K562 (cell line): ENCODE measurements around the gene VSTM5. TPM values are rescaled to one million over a fixed set of nuclear protein-coding genes. Genes with fewer than 3 reads are reported as not detected.

Experiments
- ATAC-seq: fragments of 200-7000 bp; cut with Tn5 transposase; 3 replicates; pipeline ENCODE4 v1.9.1; 2020; ENCODE audit warnings: moderate library complexity
- BruUV-seq: library from RNA; stranded (reverse); fragments of 400-500 nt; replicated peaks from 2 replicates; lab custom pipeline; 2021; lab: Mats Ljungman, UMichigan
- CTCF ChIA-PET: fragments of 300-600 bp; formaldehyde crosslinking; extraction: SDS; loops from one replicate; lab custom pipeline; 2021; ENCODE audit warnings: low intra/inter-chr PET ratio; lab: Yijun Ruan, JAX
- POLR2A ChIA-PET: fragments of 300-600, 350-650 bp; sonication (Branson Sonifier 250); formaldehyde crosslinking; extraction: SDS; loops from one replicate; lab custom pipeline; 2021; ENCODE audit warnings: antibody characterized with exemption, inconsistent platforms; lab: Yijun Ruan, JAX
- DNase-seq, 4 experiments: peaks; one replicate each; pipeline versions ENCODE4 v3.0.0 to v3.0.0-alpha.2; 2011 to 2018; ENCODE audit warnings: low spot score in 3 of 4, mixed read lengths in 3 of 4; ENCODE audit errors: extremely low read depth in 1 of 4
- FAIRE-seq: peaks from 2 replicates; lab custom pipeline; 2011; peaks lifted over from hg19 to GRCh38; lab: Jason Lieb, UNC
- H2AFZ ChIP-seq: 2 replicates; pipeline ENCODE4 v1.6.0; 2011; ENCODE audit warnings: low read depth, low read length, control low read depth, inconsistent platforms
- H3K27ac ChIP-seq: fragments of 200-600 bp; 3 replicates; pipeline ENCODE4 v1.8.0; 2011; ENCODE audit warnings: low read depth, mild to moderate bottlenecking, control low read depth, inconsistent platforms, low read length, moderate library complexity, mixed read lengths; ENCODE audit errors: extremely low read depth
- H3K27me3 ChIP-seq, 2 experiments: fragments of 300-600 bp in 1 of 2; 2 replicates in 1 of 2; 3 replicates in 1 of 2; pipeline versions ENCODE4 v1.6.0 to v1.8.0; 2011; ENCODE audit warnings: inconsistent platforms in 2 of 2, low read length in 2 of 2, mild to moderate bottlenecking in 1 of 2, mixed read lengths in 1 of 2, moderate library complexity in 1 of 2; ENCODE audit not compliant: control insufficient read depth in 2 of 2, insufficient read depth in 2 of 2
- H3K36me3 ChIP-seq: fragments of 300-600 bp; 3 replicates; pipeline ENCODE4 v1.8.0; 2011; ENCODE audit warnings: mild to moderate bottlenecking, low read length, inconsistent platforms; ENCODE audit not compliant: control insufficient read depth, insufficient read depth
- H3K4me1 ChIP-seq, 2 experiments: fragments of 200-600 bp in 1 of 2; replicated peaks in 1 of 2; 2 replicates in 1 of 2; 3 replicates in 1 of 2; pipeline versions ENCODE4 v1.5.1 to v1.8.0; 2011; ENCODE audit warnings: inconsistent platforms in 2 of 2, low read length in 2 of 2, mild to moderate bottlenecking in 1 of 2, mixed read lengths in 1 of 2, moderate library complexity in 1 of 2; ENCODE audit not compliant: control insufficient read depth in 2 of 2, insufficient read depth in 2 of 2
- H3K4me2 ChIP-seq: 2 replicates; pipeline ENCODE4 v1.6.1; 2011; ENCODE audit warnings: low read length, control low read depth, inconsistent platforms, mixed read lengths; ENCODE audit not compliant: insufficient read depth
- H3K4me3 ChIP-seq: fragments of 200-600 bp; sonication (generic), shearing (Covaris generic); 2 replicates; pipeline ENCODE4 v1.5.1; 2016; ENCODE audit warnings: control low read depth, inconsistent platforms
- H3K79me2 ChIP-seq: fragments of 200-600 bp; 3 replicates; pipeline ENCODE4 v1.8.0; 2011; ENCODE audit warnings: low read length, inconsistent platforms; ENCODE audit not compliant: control insufficient read depth, insufficient read depth
- H3K9ac ChIP-seq, 2 experiments: 2 replicates each; pipeline versions ENCODE4 v1.6.0 to v1.6.1; 2011; ENCODE audit warnings: low read depth in 2 of 2, low read length in 2 of 2, control low read depth in 1 of 2, inconsistent platforms in 1 of 2, mild to moderate bottlenecking in 1 of 2, mixed read lengths in 1 of 2; ENCODE audit not compliant: insufficient read depth in 1 of 2
- H3K9me1 ChIP-seq: one replicate; pipeline ENCODE4 v1.6.0; 2011; ENCODE audit warnings: inconsistent platforms, mild to moderate bottlenecking, low read length, moderate library complexity; ENCODE audit not compliant: control insufficient read depth, insufficient read depth
- H3K9me3 ChIP-seq: replicated peaks from 2 replicates; pipeline ENCODE4 v1.5.1; 2011; ENCODE audit warnings: low read depth, low read length, inconsistent platforms; ENCODE audit not compliant: control insufficient read depth, insufficient read depth
- H4K20me1 ChIP-seq: replicated peaks from 2 replicates; pipeline ENCODE4 v1.6.1; 2011; ENCODE audit warnings: low read length, inconsistent platforms, mixed read lengths; ENCODE audit not compliant: control insufficient read depth, insufficient read depth
- KLF16 ChIP-seq: IDR thresholded peaks from 2 replicates; pipeline ENCODE4 v1.6.1; 2016; ENCODE audit warnings: antibody characterized with exemption
- NFIC ChIP-seq: fragments of 450-650 bp; IDR thresholded peaks from 2 replicates; pipeline ENCODE4 v1.6.1; 2017; ENCODE audit warnings: mild to moderate bottlenecking, inconsistent platforms
- PHF21A ChIP-seq: fragments of 450-650 bp; IDR thresholded peaks from 2 replicates; pipeline ENCODE4 v1.6.1; 2017; ENCODE audit warnings: low read depth, borderline replicate concordance
- SMAD2 ChIP-seq: fragments of 150-350 bp; IDR thresholded peaks from 2 replicates; pipeline ENCODE4 v1.6.1; 2014; ENCODE audit warnings: low read depth, mild to moderate bottlenecking, low read length
- WGBS: fragments of 100-300 bp; shearing (Covaris generic); methylation state at CpG from one replicate; pipeline ENCODE4 v1.1.6; 2016; ENCODE audit warnings: low coverage, mixed read lengths; ENCODE audit not compliant: insufficient coverage; ENCODE audit errors: missing lambda C conversion rate; 5-methylcytosine and 5-hydroxymethylcytosine counted together
- in situ Hi-C: fragments of 300-500 bp; cut with MboI; formaldehyde crosslinking; loops from 4 replicates; pipeline ENCODE4 v1.15.0; 2018; ENCODE audit warnings: inconsistent platforms, mixed read lengths
- intact Hi-C: fragments of 100-400 bp; cut with micrococcal nuclease; formaldehyde crosslinking; loops from 2 replicates; pipeline ENCODE4 v1.14.2; 2022
- polyA plus RNA-seq, 8 experiments: library from polyadenylated mRNA; depleted of rRNA in 4 of 8; stranded (reverse) in 5 of 8; unstranded in 3 of 8; fragments of >200 nt; fragmentation: Nextera tagmentation in 2 of 8; fragmentation: Illumina TruSeq in 1 of 8; extraction: Ambion mirVana in 2 of 8; extraction: Trizol in 1 of 8; gene quantifications; 2 replicates each; pipeline versions ENCODE4 v1.2.1 to v1.2.3, GENCODE V29; 2011 to 2014; ENCODE audit warnings: inconsistent platforms in 1 of 8, missing spikeins in 1 of 8
- total RNA-seq, 7 experiments: library from RNA; depleted of rRNA in 6 of 7; stranded (reverse); fragments of >200 nt in 6 of 7; fragmentation: Illumina TruSeq in 2 of 7; extraction: Trizol in 2 of 7; gene quantifications; 2 replicates each; pipeline versions ENCODE4 v1.2.1 to v1.2.3, GENCODE V29; 2011 to 2021; ENCODE audit warnings: low replicate concordance in 1 of 7

Gene VSTM5
- total and polyA plus RNA-seq, 9 of the 15 experiments (the other 6 are each of a cell fraction or from before 2014, with no cell fraction given) = 0.01 TPM; not detected in 8

DNA sequence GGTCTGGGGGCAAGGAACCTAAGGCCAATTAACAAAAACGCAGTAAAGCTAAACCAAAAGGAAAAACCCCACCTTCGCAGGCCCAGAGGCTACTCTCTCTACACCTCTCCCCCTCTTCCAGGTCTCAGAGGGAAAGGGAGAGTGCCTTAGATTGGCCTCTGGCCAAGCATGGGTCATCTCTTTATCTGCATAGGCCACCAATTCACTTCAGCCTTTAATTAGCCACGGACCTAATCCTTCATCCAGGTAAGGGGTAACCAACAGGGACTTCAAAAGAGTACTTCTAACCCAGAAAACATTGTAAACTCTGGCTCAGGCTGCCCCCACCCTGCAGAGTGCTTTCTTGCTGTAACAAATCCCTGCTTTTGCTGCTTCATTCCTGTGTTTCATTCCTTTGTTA, 9.4 kb downstream of the VSTM5 start:
- ChIA-PET CTCF (no interaction called here), POLR2A (no interaction called here)
- no peaks in the 10 kb centered on the region; the same call in 1 of the 2 replicates for H3K9me3 ChIP-seq
- peaks cover 2% of the 10 kb centered on the region; the same call in 1 of the 2 replicates for H4K20me1 ChIP-seq
- H3K9me1 ChIP-seq = no peaks in the 10 kb centered on the region
- H3K79me2 ChIP-seq = no peaks in the 10 kb centered on the region
- H3K27me3 ChIP-seq = peaks cover 26 to 49% of the 10 kb centered on the region in 2 experiments; a peak in 4 of 5 replicates
- H3K4me1 ChIP-seq = peaks cover 3 to 5% of the 10 kb centered on the region in 2 experiments; a peak in 3 of 5 replicates
- WGBS = 0% methylated on average over 3 of the region's 3 CpGs
- BruUV-seq = no TSS peak
- ATAC-seq (no peak), FAIRE-seq (no peak), DNase-seq (no peak)
- H3K36me3 ChIP-seq = no peaks in the 10 kb centered on the region
- in situ Hi-C loops = no loop called here
- no peak overlapping the region for H3K27ac ChIP-seq
- no peak overlapping the region for H3K4me3 ChIP-seq
- no peak for TF ChIP-seq KLF16
- peak; percentile 56 for TF ChIP-seq NFIC
- no peak for TF ChIP-seq SMAD2
- intact Hi-C loops = no loop called here
- no peak overlapping the region for H3K9ac ChIP-seq
- no peak overlapping the region for H3K4me2 ChIP-seq
- H2AFZ ChIP-seq = no peak overlapping the region

DNA sequence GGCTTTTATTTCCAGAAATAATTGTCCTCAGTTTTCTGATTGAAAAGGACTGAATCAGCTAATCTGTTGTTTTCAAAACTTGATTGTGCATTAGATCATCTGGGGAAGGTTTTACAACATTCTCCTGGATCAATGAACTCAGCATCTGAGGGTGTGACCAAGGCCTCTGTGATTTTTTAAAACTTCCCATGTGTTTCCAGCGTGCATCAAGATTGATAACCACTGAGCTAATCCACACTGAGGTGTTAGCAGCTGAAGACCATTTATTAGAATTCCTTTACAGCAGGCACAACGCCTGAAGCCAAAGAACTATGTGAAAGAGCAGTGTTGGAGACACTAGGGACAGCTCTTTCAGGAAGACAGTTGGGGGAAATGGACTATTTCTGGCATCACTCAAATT, 10.2 kb downstream of the VSTM5 start:
- no peak for ATAC-seq
- Histone ChIP-seq H4K20me1 (peaks cover 2% of the 10 kb centered on the region; the same call in 1 of the 2 replicates), H3K27me3 (peaks cover 23 to 42% of the 10 kb centered on the region in 2 experiments; a peak in 4 of 5 replicates), H3K4me1 (peaks cover 3 to 5% of the 10 kb centered on the region in 2 experiments; a peak in 3 of 5 replicates), H3K4me3 (no peak overlapping the region), H3K9me3 (no peaks in the 10 kb centered on the region; the same call in 1 of the 2 replicates), H3K36me3 (no peaks in the 10 kb centered on the region), H2AFZ (no peak overlapping the region), H3K79me2 (no peaks in the 10 kb centered on the region), H3K9me1 (no peaks in the 10 kb centered on the region), H3K9ac (no peak overlapping the region), H3K27ac (no peak overlapping the region), H3K4me2 (no peak overlapping the region)
- 0% methylated on average over 2 of the region's 2 CpGs for WGBS
- TF ChIP-seq PHF21A = no peak
- ChIA-PET POLR2A (no interaction called here), CTCF (no interaction called here)
- FAIRE-seq = no peak
- in situ Hi-C loops = no loop called here
- intact Hi-C loops = no loop called here
- no TSS peak for BruUV-seq
- no peak for DNase-seq
